Measurements from ENCODE around the gene LDLRAD4.

Gene LDLRAD4

DNA sequence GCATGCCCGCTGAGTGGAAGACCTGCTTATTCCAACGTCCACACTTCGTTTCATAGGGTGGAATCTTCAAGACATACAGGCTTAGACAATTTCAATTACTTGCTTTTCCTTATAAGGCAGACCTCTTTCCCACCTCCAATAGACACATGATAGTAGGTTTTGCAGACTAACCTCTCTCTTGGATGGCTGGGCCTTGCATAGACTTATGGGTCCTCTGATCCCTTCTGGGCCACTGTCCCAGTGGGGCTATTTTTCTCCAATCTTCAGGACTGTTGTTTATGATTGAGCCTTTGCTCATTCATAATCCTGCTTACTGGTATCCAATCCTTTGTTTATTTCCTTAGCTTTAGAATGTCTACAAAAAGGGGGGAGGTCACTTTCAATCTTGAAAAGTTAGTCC lies 368.9 kb downstream of the LDLRAD4 start:
- H3K4me2 ChIP-seq (ENCODE audit: insufficient read depth, low read length), result no peak overlapping the region
- H3K9me3 ChIP-seq (ENCODE audit: insufficient read depth, low read length, severe bottlenecking), result no peaks in the 10 kb centered on the region
- H3K4me3 ChIP-seq (ENCODE audit: low read depth in 1 of 2, low read length in 2 of 2), result no peak overlapping the region
- H2AFZ ChIP-seq (ENCODE audit: low read depth, low read length), result no peak overlapping the region
- peaks cover 95% of the 10 kb centered on the region for H3K79me2 ChIP-seq (ENCODE audit: insufficient read depth, low read length)
- H3K36me3 ChIP-seq (ENCODE audit: insufficient read depth, low read length), result peaks cover 48% of the 10 kb centered on the region
- H3K27me3 ChIP-seq (ENCODE audit: insufficient read depth, low read length, poor library complexity), result no peaks in the 10 kb centered on the region
- peaks cover 27% of the 10 kb centered on the region for H4K20me1 ChIP-seq (ENCODE audit: insufficient read depth, low read length)
- ATAC-seq (ENCODE audit: insufficient read depth, low read depth) (no peak), DNase-seq (no peak)
- H3K4me1 ChIP-seq (ENCODE audit: insufficient read depth, low read length), result peaks cover 7% of the 10 kb centered on the region; the same call in 1 of the 2 replicates
- H3K9ac ChIP-seq (ENCODE audit: low read depth, low read length), result no peak overlapping the region
- TF ChIP-seq EZH2 (IDR thresholded peaks at IDR 0.05; ENCODE audit: borderline replicate concordance, low read depth, low read length, severe bottlenecking), result no peak
- TF ChIP-seq, protein P1, sequence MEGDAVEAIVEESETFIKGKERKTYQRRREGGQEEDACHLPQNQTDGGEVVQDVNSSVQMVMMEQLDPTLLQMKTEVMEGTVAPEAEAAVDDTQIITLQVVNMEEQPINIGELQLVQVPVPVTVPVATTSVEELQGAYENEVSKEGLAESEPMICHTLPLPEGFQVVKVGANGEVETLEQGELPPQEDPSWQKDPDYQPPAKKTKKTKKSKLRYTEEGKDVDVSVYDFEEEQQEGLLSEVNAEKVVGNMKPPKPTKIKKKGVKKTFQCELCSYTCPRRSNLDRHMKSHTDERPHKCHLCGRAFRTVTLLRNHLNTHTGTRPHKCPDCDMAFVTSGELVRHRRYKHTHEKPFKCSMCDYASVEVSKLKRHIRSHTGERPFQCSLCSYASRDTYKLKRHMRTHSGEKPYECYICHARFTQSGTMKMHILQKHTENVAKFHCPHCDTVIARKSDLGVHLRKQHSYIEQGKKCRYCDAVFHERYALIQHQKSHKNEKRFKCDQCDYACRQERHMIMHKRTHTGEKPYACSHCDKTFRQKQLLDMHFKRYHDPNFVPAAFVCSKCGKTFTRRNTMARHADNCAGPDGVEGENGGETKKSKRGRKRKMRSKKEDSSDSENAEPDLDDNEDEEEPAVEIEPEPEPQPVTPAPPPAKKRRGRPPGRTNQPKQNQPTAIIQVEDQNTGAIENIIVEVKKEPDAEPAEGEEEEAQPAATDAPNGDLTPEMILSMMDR (IDR thresholded peaks at IDR 0.05; ENCODE audit: borderline replicate concordance, extremely low read depth, low read length, poor library complexity, severe bottlenecking), result no peak
- H3K27ac ChIP-seq (ENCODE audit: low read length), result no peak overlapping the region

DNA sequence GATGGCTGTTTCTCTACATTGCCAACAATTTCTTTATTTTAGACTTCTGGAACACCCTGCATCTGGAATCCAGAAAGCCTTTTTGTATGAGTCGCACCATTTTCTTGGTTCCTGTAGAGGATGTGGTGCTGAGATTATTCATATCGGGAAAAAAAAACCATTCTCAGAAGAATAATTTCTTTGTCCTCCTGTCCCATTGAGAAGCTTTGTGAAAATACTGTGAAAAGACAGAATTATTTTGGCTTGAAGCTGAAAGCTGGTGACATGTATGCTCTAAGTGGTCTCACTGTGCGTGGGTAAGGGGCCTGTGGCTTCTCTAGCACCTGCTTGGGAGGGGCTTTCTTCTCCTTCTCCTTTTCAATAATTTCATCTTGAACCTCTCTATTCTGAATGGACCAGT lies 369.4 kb downstream of the LDLRAD4 start:
- Histone ChIP-seq H3K4me1 (ENCODE audit: insufficient read depth, low read length) (peaks cover 7% of the 10 kb centered on the region; the same call in 1 of the 2 replicates), H3K4me2 (ENCODE audit: insufficient read depth, low read length) (no peak overlapping the region)
- no peak for ATAC-seq (ENCODE audit: insufficient read depth, low read depth)

DNA sequence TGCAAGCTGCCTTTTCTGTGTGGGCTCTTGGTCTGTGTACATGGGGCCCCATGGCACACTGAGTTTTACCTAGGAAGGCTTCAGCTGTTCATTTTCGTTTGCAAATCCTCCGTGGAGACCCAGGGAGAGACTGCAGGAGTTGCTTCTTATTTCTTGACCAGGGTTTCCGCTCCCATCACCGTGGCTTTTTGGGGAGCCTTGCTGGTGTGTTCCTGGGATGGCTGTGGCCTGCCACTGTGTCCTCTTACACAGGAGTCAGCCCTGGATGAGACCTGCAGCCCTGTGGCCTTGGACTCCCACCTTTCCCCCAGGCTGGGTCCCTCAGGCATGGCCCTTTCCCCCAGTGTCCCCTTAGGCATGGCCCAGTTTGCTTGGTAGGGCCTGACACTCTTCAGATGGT lies 370.8 kb downstream of the LDLRAD4 start:
- peaks cover 96% of the 10 kb centered on the region for H3K79me2 ChIP-seq (ENCODE audit: insufficient read depth, low read length)
- H3K4me1 ChIP-seq (ENCODE audit: insufficient read depth, low read length), result peaks cover 7% of the 10 kb centered on the region; the same call in 1 of the 2 replicates
- H4K20me1 ChIP-seq (ENCODE audit: insufficient read depth, low read length), result peaks cover 19% of the 10 kb centered on the region
- no peak for ATAC-seq (ENCODE audit: insufficient read depth, low read depth)
- H2AFZ ChIP-seq (ENCODE audit: low read depth, low read length), result no peak overlapping the region
- DNase-seq, result no peak
- no peak for TF ChIP-seq EZH2 (IDR thresholded peaks at IDR 0.05; ENCODE audit: borderline replicate concordance, low read depth, low read length, severe bottlenecking)
- TF ChIP-seq, protein P1 (IDR thresholded peaks at IDR 0.05; ENCODE audit: borderline replicate concordance, extremely low read depth, low read length, poor library complexity, severe bottlenecking), result no peak
- no peak overlapping the region for H3K9ac ChIP-seq (ENCODE audit: low read depth, low read length)
- no peaks in the 10 kb centered on the region for H3K27me3 ChIP-seq (ENCODE audit: insufficient read depth, low read length, poor library complexity)
- H3K27ac ChIP-seq (ENCODE audit: low read length), result peak overlapping the region; percentile 30
- peaks cover 53% of the 10 kb centered on the region for H3K36me3 ChIP-seq (ENCODE audit: insufficient read depth, low read length)
- H3K4me3 ChIP-seq (ENCODE audit: low read depth in 1 of 2, low read length in 2 of 2), result no peak overlapping the region
- H3K4me2 ChIP-seq (ENCODE audit: insufficient read depth, low read length), result no peak overlapping the region
- H3K9me3 ChIP-seq (ENCODE audit: insufficient read depth, low read length, severe bottlenecking), result peaks cover 5% of the 10 kb centered on the region

More for the DNA sequence above, 369.4 kb downstream of the LDLRAD4 start:
- Histone ChIP-seq H3K27me3 (ENCODE audit: insufficient read depth, low read length, poor library complexity) (no peaks in the 10 kb centered on the region), H3K36me3 (ENCODE audit: insufficient read depth, low read length) (peaks cover 49% of the 10 kb centered on the region), H3K9me3 (ENCODE audit: insufficient read depth, low read length, severe bottlenecking) (no peaks in the 10 kb centered on the region), H3K79me2 (ENCODE audit: insufficient read depth, low read length) (peaks cover 95% of the 10 kb centered on the region), H4K20me1 (ENCODE audit: insufficient read depth, low read length) (peaks cover 25% of the 10 kb centered on the region), H3K9ac (ENCODE audit: low read depth, low read length) (no peak overlapping the region), H3K4me3 (ENCODE audit: low read depth in 1 of 2, low read length in 2 of 2) (no peak overlapping the region), H2AFZ (ENCODE audit: low read depth, low read length) (no peak overlapping the region), H3K27ac (ENCODE audit: low read length) (peak overlapping the region; percentile 45; the same call in 1 of the 2 replicates)
- TF ChIP-seq, protein P1 (IDR thresholded peaks at IDR 0.05; ENCODE audit: borderline replicate concordance, extremely low read depth, low read length, poor library complexity, severe bottlenecking), result no peak
- TF ChIP-seq EZH2 (IDR thresholded peaks at IDR 0.05; ENCODE audit: borderline replicate concordance, low read depth, low read length, severe bottlenecking), result no peak
- DNase-seq, result no peak

All from DND-41 (cell line).